Activated CD4-positive, alpha-beta T cell treated with anti-CD3 and anti-CD28 coated beads for 1 hour (primary cell): ENCODE data around the gene TAX1BP1.

Source experiments
- DNase-seq: peaks from one replicate; pipeline ENCODE4 v3.0.0-alpha.2; 2020

TAX1BP1 gene

DNA sequence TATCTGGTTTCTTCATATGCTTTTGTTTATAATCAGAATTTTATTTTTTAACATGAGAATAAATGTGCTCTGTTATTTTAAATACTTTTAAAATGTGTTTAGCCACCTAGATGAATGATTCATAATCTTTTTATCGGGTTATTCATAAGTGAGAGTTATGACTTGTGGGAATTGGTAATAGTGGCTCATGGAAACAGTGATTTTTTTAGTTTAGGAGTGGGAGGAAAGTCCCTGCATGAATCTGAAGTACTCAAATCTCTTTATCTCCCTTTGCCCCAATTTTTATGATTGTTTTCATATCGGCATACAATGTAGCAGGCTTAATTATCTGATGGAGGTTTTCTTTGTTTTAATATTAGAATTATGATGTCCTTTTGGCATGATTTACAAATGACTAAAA lies 42.9 kb downstream of the TAX1BP1 start:
- DNase-seq = no peak

DNA sequence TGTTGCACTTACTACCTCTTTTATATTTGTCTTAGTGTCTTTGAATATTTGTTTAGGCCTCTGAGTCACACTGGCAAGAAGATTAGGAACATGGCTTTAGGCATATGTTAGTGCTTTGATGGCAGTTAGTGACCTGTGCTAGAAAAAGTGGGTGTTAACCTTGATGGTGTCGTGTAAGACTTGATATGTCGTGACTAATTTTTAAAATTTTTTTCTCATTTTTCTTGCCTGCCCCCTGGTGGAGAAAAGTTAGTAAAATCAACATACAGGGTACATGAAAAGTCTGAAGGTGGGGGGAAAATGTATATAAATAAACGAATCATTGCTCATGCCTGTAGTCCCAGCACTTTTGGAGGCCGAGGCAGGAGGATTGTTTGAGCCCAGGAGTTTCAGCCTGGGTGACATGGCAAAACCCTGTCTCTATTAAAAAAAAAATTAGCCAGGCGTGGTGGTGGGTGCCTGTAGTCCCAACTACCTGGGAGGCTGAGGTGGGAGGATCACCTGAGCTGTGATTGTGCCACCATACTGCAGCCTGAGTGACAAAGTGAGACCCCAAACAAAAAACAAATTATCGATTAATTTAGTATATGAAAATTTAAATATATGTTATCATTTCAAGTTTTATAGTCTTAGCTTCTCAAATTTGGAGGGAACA lies 44.6 kb downstream of the TAX1BP1 start:
- DNase-seq = no peak

DNA sequence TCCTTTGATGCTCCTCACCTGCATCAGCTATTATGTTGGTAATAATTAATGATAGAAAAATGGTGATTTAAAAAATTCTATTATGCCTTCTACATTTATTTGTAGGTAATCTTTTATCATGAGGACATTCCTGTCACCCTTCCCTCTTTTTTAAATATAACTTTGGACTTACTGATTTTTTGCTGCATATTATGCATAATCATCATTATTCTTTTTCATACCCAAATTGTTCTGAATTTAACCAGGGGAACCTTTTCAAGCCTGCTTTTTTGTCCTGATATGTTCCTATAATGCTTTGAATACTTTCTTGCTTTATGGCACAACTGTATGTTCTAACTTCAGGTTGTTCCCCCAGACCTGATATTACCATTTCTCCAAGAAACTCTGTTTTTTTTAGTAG lies 48.5 kb downstream of the TAX1BP1 start:
- DNase-seq = no peak

DNA sequence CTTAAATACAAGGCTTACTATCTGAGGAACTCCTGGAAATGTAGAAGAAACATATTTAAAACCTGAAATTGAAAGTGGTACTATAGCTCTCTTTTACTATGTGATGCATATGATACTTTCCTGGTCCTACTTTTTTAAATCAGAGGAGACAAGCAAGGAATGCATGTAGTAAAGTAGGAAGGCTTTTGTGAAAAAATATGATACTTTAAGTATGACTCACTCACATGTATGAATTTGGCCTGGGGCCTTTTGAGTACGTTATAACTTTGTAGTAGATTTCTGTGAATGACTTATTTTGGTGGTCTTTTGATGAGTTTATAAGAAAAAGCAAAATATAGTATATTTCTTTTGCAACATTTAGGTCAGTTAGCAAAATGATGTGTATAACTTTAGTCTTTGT lies 53.8 kb downstream of the TAX1BP1 start:
- no peak for DNase-seq

DNA sequence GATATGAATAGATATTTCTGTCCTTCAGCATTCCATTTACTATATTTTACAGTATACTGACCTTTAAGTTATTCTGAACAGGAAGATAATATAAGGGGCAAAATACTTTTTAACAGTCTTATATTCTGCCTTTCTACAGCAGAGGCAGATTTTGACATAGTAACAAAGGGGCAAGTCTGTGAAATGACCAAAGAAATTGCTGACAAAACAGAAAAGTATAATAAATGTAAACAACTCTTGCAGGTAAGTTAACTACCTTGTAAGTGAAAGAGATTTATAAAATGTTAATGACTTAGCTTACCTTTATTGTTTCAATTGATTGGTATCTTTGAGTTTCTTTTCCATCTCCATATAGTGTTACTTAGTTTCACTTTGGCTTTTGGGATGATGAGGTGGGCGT lies 56.0 kb downstream of the TAX1BP1 start:
- DNase-seq = no peak

DNA sequence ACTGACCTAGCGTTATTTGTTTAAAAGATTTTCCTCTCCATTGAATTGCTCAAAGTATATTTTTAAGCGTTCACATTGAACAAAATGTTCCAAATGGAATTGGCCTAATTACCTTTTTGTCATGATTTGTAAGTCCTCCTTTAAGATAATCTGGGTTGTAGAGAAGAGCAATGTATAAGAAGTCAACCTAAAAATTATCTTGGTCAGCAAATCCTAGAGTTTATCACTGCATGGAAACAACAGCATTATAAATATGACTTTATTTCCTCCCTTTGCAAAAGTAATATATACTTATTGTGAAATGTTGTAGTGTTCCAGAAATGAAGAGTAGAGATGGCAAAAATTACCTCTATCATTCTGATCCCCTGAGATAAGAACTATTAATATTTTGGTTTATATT lies 59.2 kb downstream of the TAX1BP1 start:
- DNase-seq = no peak

DNA sequence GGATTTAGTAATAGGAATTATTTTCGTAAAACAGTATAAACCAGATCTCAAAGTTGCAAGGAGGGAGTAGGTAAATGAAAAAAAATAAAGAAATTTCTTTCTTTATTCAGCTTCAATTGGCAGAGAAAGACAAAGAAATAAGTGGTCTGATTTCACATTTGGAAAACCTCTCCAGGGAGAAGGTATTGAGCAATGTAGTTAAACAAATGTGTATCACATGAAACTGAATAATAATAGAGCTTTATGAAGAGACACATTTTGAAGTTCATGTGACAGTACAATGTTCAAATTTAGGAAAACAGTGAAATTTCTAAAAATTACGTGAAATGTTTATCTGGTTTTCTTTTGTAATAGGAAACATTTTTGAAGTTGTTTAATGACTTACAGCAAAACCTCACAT lies 63.0 kb downstream of the TAX1BP1 start:
- no peak for DNase-seq

DNA sequence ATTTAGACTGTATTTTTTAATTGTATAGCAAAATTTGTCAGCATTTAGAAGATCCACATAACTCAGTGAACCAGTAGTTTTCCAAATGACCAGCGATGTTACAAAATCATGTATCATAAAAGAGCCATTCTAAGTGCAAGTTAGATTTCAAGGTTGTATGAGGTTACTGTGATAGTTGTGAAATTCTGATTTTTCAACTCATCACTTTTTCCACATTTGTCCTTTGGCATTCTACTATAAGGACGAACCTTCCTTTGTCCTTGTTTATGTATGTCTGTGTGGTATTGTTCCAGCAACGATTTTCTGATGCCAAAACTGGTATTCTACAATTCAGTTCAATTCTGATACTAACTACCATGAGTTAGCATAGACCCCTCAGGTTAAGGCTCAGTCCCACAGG lies 64.2 kb downstream of the TAX1BP1 start:
- no peak for DNase-seq

DNA sequence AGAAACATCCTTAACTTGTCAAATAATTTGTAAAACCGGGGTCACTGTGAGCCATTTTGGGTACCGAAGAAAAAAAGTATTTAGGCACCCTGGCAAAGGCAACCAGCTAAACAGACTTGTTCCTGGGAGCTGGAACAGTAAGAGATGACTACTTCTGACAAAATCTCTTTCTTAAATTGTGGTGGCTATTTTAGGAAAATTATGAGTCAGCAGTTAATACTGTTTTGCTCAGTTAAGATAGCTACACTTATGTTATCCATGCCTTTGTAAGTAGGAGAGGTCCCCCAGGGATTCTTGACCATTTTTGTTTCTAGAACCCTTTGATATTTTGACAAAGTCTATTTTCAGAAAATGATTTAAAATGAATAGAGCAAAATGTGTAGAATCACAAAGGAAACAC lies 68.7 kb downstream of the TAX1BP1 start:
- DNase-seq = no peak

DNA sequence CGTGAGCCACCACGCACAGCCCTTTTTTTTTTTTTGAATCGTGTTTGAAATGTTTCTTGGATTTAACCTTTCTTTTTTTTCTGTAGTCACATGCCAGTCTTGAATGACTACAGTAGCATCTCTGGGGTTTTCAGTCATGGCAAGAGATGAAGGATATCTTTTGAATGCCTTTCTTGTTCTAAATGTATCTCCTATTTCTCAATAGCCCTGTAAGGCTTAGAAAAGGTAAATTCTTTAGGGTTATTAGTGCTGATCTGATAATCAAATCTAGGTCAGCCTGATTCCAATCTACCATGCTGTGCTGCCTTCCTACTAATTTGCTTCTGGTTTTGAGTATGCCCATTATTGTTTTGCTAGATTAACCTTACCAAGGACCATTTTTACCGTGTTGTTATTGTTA lies 70.2 kb downstream of the TAX1BP1 start:
- DNase-seq = no peak

DNA sequence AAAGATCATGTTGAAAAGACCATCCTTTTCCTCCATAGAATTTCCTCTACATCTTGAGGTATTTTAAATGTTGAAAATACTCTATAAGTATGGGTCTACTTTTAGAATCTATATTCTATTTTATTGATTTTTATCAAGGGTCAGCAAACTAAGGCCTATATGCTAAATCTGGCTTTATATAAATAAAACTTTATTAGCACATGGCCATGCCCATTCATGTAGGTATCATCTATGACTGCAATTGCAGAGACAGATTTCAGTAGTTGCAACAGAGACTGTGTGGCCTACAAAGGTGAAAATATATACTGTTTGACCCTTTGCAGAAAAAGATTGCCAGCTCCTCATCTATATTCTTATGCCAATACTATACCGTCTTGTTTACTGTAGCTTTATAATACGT lies 72.7 kb downstream of the TAX1BP1 start:
- DNase-seq = no peak

DNA sequence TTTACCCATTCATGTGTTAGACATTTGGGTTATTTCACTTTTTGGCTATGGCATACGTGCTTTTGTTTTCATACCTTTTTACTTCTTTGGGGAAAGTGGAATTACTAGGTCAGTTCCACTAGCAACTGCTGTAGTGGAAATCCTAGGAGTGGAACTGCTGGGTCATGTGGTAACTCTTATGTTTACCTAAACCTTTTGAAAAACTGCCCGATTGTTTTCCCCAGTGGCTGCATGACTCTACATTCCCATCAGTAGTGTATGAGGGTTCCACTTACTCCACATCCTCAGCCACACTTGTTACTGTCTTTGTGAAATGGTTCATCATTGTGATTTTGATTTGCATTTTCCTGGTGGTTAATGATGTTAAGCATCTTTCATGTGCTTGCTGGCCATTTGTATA lies 82.3 kb downstream of the TAX1BP1 start:
- DNase-seq = no peak

DNA sequence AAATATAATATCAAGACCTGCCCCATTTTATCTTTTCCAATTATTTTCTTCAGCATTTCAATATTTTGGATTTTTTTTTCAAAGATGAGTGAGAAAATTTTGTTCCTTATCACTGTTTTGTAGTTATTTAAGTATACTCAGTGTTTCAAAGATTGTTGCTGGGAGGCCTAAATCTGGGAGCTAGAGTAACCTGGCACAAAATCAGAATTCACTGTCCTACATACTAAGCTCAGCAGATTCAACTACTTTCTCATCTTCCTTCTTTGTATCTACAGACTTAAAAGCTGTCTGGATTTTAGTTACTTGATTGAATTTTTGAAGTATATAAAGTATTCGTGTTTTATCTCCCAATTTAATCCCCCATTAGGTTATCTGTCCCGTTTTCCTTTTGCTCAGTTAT lies 85.9 kb downstream of the TAX1BP1 start:
- no peak for DNase-seq

DNA sequence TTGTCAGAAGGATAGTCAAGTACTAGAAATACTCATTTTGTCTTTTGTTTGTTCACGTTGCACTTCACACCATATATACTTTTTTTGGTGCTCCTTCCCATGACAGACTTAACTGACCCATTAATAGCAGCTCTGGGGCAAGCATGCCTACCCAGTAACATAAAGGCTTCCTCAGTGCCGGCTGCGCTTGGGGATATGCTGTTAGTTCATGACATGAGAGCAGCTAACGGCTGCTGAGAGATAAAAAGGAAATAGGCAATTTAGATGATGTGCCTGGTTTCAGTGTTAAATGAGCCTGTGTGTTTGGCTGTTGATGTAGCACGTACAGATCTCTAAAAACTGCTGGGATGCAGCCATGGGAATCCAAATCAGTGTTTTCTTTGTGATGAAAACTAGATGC lies 86.4 kb downstream of the TAX1BP1 start:
- no peak for DNase-seq

DNA sequence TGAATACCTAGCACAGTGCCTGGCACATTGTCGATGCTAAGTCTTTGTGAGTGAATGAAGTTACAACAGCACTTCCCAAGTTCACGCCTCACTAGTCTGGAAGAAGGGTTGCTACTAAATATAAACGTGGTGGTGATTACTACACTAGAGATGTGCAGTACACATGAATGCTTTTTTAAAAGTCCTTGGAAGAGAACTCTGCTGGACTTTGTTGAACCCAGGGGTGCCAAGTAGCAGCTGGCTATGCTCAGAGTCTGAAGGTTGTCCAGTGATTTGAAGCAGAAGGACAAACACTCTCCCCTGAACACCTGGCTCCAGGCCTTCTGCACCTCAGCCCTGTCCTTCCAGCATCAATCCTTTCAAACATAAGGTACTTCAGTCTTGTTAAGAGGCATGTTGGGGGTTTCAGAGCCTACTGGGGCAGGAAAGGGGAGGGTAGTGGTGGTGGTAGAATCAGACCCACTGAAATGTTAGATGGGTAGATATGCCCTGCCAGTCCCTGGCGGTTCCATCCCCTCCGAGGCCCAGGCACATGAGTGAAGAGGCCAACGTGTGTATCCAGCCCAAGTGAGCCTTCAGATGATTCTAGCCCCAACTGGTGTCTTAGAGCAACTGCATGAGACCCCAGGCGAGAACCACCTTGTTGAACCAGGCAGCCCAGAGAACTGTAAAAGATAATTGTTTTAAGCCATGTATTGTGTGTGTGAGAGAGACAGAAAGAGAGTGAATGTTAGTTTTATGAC lies 94.4 kb downstream of the TAX1BP1 start:
- no peak for DNase-seq

DNA sequence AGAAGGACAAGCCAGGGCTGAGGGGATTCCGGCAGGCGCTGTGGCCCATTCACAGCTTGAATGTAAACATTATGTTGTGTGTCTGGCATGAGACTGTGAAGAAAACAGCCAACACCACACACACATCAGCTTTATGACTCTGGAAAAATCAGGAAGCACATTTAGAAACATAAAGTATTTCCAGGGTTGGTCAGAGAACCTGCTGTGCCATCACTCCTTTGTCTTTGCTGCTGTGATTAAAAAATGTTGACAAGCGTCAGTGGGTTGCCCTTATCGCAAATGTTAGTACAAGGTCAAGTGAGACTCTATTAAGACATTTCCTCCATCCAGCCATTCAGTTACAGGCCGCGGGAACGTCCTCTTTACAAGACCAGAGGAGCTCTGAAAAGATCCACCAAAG lies 95.4 kb downstream of the TAX1BP1 start:
- DNase-seq = no peak

DNA sequence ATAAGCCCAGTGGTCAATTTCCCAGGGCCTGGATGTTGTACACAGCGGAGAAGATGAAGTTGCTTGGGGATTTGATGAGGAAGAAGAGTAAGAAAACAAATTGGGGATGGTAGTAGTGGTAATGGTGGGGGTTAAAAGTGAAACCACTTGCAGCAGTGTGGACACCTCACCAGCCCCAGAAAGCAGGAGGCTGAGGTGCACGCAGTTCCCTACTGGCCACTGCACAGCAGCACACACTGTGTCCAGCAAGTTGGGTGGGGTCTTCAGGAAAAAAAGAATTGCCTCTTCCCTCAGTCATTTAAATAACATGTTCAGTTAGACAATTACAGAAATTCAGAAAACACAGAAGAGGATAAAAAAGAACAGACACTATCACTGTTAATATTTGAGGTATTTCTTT lies 96.6 kb downstream of the TAX1BP1 start:
- no peak for DNase-seq

DNA sequence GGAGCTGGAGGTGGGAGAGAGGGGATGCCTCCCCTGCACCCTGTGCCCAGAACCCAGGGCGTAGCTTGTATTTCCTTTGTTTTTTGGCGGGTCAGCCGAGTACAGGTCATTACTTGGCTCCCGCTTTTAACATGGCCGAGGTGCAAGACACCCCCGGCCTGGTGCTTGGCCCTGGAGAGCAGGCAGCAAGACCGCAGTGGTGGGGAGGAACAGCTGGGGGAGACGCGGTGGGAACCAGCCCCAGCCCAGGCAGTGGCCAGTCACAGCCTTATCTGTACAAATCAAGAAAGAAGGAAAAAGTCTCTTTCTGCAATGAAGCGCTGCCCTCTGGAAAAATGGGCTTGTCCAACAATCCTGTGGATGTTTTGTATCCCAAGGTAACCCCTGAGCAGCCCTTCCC lies 99.1 kb downstream of the TAX1BP1 start:
- DNase-seq = no peak

DNA sequence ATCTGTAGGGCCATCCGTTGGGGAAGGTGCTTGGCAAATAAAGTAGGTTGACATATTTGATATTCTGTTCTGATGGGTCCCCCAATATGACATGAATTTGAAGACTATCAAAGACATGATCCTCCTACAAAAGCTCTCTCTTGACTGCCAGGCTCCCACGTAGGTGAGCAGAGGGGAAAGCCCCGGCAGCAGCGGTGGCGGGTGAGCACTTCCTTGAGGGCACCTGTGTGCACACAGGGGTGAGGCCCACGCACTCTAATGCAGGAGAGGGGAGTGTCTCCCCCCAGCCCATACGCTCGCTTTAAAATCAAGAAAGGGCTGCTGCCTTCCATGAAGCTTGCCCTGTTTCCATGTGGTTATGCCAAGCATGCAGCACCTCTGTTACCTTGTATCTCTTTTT lies 100.4 kb downstream of the TAX1BP1 start:
- DNase-seq = no peak

DNA sequence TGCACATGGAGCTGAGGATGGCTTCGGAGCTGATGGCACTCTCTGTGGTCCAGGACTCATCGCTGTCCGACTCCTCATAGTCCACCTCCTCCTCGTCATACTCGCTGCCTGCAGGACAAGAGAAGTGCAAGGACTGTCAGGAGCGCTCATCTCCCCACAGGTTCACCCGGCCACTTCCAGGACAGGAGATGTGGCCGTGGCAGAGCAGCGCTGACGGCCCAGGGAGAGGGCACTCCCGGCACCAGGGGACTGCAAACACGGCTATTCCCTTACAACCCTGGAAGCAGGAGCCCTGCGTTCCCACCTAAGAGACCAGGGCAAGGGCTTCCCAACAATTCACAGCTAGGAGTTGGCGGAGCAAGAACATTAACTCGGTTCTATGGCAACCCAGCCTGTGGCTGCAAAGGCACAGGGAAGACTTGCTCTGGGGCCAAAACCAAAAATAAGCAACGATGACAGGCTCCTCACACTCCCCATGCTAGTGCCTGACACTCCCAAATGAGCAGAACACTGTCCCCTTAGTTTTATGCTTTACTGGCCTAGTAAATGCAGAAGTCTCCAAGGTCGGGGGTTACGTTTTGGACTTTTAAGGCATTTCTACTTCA lies 100.9 kb downstream of the TAX1BP1 start:
- no peak for DNase-seq

DNA sequence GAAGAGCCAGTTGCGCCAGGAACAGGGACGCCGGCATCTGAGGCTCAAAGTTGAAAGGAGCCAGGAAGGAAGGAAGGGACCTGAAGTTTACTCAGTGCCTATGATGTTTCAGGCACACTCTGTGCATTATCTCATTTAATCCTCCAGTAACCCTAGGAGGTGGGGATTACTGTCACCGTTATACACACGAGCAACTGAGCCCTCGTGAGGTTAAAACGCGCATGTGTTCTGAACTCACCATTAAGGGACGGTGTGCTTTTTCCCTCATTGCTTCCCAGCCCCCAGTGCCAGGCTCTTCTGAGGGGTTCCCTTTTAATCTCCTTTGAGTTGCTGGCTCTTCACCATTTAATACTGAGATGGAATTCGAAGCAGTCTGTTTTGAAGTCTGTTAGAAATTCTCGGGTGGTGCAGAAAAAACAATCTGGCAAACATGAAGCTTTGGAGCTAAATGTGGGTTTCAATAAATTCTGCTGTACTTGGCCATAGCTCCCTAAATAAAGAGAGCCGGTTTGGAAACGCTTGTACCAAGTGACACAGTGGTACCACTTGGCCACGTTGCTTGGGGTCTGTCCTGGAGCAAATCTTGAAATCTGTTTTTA lies 102.2 kb downstream of the TAX1BP1 start:
- no peak for DNase-seq

DNA sequence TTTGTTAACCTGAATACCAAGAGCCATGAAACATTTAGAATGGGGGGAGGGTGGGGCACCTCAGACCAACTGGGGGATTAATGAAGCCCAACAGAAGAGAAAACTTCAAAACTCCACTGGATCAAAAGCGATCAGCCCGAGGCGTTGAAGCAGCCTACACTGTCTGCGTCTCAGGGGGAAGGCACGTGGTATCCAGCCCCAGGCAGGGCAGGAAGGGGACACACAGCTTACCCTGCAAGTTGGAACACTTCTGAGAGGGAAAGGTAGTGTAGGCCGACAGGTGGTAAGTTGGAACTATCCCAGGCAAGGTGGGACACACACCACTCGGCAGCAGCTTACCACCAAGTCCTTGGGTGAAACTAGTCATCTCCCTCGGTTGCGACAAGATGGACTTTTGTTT lies 102.9 kb downstream of the TAX1BP1 start:
- DNase-seq = no peak

DNA sequence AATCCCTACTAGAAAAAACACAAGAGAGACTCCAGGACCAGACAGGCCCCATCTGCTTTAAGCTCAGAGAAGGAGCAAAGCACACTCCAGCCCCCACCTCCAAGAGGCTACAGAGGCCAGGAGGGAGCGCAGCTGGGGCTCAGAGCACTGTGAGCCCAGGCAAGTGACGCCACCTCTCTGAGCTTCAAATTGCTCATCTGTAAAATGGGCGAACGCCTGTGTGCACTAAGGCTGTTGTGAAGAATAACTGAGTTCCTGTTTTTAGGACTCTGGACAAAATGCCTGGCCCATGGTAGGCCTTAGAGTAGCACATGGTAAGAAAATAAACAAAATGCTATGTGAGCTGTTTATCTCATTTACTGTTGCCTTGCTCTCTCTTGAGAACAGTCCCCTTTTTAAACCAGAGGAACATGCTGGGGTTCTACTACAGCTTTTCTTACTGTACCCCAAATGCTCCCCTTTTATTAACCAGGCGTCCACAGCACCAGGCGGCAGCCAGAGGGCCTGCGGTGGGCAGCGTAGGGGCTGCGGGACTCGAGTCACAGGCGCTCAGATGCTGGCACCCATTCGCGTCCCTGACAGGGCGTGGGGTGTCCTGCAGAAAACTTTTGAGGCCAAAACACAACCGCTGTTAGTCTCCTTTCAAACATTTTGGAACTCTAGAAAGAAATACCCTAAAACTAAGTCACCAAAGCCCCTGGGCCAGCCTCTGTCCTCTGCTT lies 103.8 kb downstream of the TAX1BP1 start:
- DNase-seq = no peak

DNA sequence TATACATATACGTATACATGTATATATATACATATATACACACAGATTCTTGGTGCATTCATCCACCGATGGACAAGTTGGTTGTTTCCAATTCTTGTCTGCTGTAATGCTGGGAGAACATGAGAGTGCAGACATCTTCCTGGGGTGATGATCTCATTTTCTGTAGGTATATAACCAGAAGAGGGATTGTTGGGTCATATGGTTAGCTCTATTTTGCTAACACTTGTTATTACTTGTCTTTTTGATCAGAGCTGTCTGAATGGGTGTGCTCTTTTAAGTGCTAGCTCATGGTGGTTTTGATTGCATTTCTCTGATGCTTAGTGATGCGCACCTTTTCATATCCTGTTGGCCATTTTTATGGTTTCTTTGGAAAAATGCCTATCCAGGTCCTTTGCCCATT lies 106.4 kb downstream of the TAX1BP1 start:
- DNase-seq = no peak
